GM18907 (cell line): ENCODE results near the gene ATXN2.

ENCODE experiments used
- ATAC-seq: cut with Tn5 transposase; IDR thresholded peaks from one replicate; pipeline ENCODE4 v1.9.1; 2021; ENCODE audit warnings: mild to moderate bottlenecking, moderate library complexity; ENCODE audit not compliant: unreplicated experiment

The ATXN2 gene

DNA sequence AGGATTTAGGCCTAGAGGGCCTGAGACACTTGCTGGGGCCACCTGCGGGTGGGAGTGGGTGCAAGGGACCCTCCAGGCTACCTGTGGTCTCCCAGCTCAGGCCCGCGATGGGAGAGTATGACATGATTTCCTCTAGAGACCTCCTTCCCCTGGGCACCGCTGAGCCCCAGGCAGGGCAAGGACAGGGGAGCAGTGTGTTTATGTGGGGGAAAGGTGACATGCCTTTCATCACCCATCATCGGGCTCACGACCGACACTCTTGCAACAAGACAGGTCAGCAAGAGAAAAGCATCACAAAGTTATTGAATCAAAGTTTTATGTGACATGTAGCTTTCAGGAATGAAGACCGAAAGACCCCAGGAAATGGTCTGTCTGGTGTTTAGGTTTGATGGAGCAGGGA, 173.5 kb downstream of the ATXN2 start:
- no peak for ATAC-seq

DNA sequence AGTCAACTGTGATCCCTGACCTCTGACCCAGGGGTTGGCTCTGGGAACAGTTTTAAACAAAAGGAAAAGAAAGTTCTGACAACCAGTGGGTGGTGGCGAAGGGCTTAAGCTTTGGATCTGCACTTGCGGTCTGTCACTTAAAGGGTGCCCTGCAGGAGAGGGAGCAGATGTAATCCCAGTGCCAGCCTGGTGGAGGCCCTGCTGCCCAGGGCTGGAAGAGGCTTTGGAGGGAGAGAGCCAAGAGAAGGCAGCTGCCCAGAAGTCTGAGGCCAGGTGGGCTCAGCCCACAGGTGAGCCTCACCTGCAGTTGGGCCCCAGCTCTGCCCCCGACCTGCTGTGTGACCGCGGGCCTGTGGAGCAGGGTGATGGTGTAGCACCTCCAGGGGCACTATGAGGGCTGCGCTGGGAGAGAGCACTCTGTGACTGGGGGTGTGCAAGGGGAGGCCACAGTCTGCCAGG, 174.3 kb downstream of the ATXN2 start:
- ATAC-seq: no peak

DNA sequence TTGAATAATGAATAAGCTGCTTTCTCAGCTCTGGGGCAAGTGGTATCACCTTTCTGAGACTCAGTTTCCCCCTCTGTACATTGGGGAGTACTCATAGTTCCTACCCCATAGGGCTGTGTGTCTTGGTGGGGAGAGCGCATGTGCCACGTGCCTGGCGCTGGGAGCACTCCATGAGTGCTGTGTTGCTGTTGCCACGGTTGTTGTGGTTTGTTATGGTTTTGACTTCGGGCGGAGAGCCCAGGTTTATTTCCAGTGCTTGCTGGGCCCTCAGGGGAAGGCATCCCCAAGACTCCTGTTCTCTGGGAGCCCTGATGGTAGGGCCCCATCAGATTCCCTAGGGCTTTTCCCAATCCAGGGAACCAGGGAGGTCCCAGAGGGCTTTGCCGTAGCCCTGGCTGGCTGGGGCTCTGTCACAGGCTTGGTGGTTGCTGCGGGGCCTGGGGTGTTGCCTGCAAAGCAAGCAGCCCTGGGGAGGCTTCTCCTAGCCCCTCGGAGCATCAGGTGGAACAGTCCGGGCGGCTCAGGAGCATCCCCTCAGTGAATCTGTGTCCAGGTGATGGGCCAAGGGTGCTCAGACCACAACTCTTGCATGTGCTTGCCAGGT, 174.8 kb downstream of the ATXN2 start:
- no peak for ATAC-seq

DNA sequence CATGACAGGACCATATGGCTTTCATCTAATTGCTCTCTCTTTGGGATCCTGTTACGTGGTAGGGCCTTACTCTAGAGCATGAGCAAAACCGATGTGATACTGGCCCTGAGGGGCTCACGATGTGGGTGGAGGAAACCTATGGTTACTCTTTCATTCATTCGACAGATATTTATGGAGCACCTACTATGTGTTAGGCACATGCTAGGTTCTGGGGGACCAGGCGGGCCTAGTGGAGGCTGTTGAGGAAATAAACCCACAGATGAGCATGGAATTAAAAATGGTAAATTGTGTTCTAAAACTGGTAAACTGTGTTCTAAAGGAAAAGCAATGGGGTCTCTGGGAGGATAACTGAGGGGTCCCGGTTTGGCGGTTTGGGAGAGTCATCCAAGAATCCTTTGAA, 178.6 kb downstream of the ATXN2 start:
- no peak for ATAC-seq

DNA sequence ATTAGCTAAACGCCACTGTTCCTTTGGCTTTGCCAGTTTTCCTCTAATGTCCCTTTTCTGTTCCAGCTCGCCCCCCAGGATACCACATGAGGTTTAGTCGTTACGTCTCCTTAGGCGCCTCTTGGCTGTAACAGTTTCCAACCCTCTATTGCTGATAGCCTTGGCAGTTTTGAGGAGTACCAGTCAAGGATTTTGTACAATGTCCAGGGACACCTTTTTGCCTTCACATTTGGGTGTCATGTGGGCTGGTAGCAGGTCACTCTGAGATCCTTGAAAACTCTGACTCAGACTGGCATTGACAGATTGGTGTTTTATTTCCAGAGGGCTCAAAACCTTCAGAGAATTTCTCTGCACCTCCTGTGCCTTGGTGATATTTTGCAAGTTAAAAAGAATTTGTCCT, 179.3 kb downstream of the ATXN2 start:
- ATAC-seq: no peak

DNA sequence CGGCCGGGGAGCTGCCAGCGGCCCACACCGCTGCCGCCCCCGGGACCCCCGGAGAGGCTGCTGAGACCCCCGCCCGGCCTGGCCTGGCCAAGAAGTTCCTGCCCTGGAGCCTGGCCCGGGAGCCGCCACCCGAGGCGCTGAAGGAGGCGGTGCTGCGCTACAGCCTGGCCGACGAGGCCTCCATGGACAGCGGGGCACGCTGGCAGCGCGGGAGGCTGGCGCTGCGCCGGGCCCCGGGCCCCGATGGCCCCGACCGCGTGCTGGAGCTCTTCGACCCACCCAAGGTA, 180.6 kb downstream of the ATXN2 start:
- ATAC-seq: no peak

DNA sequence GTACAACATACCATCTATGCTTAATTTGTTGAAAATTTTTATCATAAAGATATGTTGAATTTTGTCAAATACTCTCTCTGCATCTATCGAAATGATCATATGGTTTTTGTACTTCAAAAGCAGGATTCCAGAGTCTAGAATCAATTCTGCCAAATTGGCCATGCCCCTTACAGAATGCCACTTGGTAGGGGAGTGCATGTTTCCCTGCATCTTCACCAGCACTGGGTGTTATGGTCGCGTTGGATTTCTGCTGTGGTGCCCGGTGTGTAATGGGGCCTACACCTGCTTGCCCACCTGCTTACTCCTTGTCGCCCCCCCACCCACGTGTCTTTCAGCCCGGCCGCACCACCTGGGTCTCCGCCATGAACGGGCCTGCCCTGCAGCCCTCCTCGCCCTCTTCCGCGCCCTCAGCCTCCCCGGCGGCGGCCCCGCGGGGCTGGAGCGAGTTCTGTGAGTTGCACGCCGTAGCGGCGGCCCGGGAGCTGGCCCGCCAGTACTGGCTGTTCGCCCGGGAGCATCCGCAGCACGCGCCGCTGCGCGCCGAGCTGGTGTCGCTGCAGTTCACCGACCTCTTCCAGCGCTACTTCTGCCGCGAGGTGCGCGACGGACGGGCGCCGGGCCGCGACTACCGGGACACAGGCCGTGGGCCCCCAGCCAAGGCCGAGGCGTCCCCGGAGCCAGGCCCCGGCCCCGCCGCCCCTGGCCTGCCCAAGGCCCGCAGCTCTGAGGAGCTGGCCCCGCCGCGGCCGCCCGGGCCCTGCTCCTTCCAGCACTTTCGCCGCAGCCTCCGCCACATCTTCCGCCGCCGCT, 181.1 kb downstream of the ATXN2 start:
- ATAC-seq: no peak

DNA sequence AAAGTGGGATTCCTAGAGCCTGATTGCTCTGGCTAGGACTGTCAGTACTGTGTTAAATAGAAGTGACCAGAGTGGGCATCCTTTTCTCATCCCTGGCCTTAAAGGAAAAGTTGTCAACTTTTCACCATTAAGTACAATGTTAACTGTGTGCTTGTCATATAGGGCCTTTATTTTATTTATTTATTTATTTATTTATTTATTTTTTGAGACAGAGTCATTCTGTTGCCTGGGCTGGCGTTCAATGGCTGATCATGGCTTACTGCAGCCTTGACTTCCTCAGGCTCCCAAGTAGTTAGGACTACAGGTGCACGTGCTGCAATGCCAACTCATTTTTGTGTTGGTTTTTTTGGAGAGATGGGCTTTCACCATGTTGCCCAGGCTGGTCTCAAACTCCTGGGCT, 181.8 kb downstream of the ATXN2 start:
- no peak for ATAC-seq

DNA sequence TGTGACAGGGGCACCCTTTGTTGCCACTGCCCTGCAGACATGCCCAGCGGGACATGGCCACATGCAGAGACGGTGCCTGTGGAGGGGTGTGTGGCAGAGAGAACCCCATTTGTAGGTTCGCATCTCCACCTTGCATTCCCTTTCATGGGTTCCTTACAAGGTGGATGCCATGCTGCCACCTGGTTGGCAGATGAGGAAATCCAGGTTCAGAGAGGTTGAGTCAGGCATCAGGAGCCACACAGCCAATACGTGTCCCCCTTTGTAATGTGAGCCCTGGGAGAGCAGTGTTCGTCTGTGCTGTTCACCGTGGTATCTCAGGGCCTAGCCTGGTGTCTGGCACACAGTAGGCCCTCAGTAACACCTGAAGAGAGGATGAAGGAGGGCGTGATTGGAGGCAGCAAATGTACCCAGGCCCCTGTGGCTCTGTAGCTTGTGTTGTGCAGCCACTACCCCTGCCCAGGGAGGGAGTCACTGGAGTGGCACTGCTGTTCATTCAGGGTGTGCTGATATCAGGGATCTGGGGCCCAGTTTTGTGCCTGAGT, 184.3 kb downstream of the ATXN2 start:
- no peak for ATAC-seq

DNA sequence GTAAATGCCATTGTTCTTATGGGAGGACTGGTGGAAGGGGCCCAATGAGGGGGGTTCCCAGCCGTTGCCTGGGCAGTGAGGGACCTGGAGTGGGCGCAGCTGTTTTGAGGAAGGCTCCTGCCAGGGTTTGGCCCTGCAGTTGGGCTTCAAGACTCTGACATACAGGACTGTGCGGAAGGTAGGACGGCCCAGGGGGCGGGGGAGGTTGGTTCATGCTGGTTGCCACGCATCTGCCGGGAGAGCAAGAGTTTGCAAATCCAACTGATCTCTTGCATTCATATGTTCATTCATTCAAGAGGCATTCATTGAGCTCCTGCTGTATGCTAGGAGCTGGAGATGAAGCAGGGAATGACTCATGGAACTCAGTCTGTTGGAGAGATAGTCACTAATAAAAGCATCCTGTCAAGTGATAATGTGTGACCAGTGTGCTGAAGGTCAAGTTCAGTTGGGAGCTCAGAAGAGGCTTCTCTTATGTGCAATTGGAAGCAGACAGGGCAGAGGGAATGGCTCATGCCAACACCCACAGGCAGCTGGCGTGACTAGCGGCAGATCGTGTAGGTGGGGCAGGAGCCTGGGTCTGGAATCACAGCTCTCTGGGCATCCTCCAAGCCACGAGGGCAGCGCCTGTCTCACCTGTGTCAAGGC, 185.6 kb downstream of the ATXN2 start:
- no peak for ATAC-seq

DNA sequence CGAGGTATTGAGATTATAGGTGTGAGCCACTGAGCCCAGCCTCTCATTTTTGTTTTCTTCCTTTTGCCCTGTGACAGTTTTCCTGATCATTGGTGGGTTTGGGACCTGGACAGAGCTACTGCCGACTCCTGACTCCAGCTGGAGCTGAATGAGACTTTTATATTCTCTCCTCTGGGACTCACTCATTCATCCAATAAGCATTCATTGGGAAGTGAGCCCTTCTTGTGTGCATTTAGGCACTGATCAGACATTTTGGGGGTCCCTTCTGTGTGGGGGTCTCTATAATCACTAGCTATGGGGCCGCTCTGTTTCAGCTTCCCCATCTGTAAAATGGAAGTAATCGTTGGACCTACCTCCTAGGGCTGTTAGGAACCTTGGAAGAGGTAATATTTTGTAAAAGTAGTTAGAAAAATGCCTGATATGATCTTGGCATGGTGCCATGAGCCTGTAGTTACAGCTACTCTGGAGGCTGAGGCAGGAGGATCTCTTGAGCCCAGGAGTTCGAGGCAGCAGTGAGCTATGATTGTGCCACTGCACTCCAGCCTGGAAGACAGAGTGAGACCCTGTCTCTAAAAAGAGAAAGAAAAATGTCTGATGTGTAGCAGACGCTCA, 186.2 kb downstream of the ATXN2 start:
- ATAC-seq: no peak

DNA sequence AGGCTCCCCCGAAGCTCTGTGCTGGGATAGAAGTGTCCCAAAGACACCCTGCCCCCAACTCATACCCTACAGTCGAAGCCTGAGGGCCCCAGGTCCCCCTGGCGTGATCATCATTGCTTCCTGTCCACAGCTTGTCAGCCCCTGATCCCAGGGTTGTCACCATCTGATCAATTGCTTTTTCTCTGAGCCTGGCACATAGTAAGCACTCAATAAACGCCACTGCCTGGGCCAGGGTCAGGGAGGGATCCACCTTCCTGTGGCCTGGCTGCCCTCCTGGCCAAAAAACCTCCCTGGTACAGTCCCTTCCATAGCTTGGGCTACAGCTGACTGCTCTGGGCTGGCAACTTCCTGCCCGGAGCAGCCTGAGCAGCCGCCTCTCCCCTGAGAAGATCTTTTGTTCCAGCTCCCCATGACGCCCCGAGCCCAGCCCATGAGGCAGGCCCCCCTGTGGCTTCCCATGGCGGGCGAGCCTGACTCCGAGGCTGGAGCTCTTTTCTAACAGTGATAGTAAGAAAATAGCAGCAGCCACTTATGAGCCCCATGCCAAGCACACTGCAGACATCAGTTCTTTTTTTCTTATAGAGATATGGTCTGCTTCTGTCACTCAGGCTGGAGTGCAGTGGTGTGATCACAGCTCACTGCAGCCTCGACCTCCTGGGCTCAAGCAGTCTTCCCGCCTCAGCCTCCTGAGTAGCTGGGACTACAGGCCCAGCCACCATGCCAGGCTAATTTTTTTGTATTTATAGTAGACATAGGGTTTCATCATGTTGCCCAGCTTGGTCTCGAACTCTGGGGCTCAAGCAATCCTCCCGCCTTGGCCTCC, 186.9 kb downstream of the ATXN2 start:
- no peak for ATAC-seq

DNA sequence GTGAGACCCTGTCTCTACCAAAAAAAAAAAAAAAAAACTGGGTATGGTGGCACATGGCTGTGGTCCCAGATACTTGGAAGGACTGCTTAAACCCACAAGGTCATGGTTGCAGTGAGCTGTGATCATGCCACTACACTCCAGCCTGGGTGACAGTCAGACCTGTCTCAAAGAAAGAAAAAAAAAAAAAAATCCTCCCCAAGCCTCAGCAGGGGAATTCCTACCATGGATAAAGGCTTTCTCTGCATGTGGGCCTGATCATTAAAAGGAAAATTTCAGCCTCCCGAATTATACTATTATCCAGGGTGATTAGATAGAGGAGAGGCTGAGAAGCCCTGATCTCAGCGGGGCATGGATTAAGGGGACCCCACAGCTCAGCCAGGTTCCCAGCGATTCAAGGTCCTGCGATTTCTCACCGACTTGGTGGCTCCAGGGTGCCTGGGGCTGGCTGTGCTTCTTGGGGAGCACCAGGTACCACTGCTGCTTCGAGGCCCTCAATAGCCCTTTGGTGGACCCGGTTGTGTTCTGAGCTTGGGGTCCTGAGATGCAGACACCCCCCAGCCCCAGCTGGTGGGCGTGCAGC, 187.8 kb downstream of the ATXN2 start:
- ATAC-seq: no peak

DNA sequence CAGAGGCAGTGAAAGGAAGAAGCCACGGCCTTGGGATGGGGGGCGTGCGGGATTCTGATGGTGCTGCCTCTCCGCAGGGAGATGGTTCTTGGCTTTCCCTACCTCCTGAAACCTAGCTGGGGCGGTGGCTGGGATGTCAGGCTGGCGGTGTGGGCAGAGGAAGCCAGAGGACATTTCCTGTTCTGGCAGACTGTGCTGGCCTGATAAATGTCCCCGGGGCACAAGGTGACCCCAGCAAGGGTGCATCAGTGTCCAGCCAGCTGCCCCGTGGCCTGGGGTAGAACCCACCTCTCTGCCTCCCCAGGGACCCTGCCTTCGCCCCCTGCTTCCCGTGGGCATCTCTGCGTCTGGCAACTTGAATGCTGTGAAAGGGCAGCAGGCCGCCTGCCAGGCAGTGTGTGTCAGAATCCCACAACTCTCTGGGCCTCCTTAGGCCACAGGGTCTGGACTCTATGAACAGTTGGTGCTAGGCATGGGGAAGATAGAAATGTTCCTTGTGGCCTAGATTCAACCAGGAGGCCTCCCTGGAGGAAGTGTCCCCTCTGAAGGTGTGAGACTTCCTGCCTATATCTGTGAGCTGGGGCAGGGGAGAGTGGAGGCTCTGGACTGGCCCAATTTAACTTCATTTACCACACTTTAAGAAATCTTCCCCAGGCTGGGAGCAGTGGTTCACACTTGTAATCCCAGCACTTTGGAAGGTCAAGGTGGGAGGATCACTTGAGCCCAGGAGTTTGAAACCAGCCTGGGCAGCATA, 188.5 kb downstream of the ATXN2 start:
- no peak for ATAC-seq

DNA sequence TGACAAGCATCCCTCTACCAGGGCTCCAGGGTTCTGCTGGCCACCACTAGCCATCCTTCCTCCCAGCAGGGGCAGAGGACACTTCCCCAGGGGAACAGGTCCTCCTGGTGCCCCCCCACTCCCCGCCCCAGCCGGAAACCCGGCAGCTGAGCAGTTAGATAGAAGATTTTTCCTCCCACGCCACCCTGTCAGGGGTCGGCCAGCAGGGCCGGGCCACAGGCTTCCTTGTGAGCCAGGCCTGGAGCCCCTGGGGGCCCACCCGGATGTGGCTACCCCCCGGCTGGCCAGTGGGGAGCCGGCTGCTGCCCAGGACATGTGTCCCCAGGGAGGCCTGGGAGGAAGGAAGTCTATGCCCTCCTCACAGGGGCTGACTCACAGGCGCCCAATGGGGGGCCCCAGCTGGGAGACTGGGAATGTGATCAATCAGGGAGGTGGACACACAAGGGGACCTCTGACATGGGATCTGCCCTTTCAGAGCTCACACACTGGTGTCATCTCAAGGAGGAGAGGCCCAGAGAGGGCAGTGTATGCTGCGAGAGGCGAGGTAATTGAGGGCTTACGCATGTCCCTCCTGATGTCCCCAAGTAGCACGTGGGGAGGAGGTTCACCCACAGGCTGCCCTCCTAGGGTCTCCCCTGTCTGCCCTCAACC, 189.2 kb downstream of the ATXN2 start:
- no peak for ATAC-seq

DNA sequence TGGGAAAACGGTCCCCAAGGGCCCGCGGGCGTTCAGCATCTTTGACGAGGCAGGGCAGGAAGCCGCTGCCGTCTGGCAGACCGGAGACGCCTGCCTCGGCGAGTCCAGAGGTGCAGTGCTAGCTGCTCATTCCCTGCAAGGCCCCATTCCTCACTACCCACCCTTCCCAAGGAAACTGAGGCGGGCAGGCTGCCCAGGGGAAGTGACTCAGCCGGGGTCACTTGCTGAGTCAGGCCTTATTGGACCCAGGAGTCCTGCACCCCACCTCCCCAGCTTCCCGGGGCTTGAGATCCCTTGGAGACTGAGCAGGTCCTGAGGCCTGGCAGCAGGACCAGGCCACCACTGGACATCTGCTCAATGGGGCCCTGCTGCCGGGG, 189.7 kb downstream of the ATXN2 start:
- ATAC-seq: no peak

DNA sequence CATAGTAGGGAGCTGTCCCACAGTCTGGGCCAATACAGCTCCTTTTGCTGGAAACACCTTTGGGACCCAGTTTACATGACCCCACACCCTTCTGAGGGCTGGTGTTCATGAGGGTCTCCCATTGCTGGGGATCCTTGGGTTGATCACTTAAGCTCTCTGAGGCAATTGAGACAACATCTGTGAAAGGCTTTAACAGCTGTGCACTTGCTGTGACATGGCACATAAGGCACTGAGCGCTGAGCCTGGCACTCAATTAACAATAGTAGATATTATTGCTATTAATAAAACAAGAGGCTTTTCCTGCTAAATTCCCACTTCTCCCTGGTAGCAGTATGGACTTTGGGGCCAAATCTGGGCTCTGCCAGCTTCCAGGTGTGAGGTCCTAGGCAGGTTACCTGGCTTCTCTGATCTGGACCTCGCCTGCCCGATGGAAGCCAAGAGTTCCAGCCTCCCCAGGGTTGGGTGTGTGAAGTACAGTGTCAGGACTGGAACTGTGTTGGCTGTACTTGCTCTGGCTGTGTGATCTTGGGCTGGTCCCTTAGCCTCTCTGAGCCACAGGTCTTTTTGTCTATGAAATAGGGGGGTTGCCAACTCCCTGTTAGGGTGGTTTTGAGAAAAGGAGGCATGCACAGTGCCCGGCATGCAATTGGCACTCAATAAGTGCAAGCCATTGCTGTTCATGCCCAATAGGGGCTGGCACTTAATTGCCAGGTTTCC, 190.3 kb downstream of the ATXN2 start:
- ATAC-seq: no peak

DNA sequence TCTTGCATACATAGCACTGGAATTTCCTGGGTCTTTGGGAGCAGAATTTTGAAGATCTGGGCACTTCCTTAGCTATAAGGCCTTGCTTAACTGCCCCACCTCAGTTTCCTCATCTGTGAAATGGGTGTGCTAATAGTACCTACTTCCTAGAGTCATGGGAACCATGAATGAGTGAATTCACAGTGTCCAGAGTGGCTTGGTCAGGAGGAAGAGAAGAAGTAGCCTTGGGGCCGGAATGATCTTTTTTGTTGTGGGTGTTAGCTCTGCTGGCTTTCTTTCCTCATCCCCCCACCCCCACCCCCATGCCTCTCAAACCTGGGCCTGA, 191.0 kb downstream of the ATXN2 start:
- no peak for ATAC-seq
